ENCODE data around the gene SYNPO2.
A peak's percentile ranks its signal among the peaks of the same experiment; 100 is the strongest.
"Not testable (repeated sequence)": the region's sequence is repeated elsewhere in the genome, so short reads cannot be mapped to it uniquely, and the experiment has no call there.

SYNPO2 gene, protein sequence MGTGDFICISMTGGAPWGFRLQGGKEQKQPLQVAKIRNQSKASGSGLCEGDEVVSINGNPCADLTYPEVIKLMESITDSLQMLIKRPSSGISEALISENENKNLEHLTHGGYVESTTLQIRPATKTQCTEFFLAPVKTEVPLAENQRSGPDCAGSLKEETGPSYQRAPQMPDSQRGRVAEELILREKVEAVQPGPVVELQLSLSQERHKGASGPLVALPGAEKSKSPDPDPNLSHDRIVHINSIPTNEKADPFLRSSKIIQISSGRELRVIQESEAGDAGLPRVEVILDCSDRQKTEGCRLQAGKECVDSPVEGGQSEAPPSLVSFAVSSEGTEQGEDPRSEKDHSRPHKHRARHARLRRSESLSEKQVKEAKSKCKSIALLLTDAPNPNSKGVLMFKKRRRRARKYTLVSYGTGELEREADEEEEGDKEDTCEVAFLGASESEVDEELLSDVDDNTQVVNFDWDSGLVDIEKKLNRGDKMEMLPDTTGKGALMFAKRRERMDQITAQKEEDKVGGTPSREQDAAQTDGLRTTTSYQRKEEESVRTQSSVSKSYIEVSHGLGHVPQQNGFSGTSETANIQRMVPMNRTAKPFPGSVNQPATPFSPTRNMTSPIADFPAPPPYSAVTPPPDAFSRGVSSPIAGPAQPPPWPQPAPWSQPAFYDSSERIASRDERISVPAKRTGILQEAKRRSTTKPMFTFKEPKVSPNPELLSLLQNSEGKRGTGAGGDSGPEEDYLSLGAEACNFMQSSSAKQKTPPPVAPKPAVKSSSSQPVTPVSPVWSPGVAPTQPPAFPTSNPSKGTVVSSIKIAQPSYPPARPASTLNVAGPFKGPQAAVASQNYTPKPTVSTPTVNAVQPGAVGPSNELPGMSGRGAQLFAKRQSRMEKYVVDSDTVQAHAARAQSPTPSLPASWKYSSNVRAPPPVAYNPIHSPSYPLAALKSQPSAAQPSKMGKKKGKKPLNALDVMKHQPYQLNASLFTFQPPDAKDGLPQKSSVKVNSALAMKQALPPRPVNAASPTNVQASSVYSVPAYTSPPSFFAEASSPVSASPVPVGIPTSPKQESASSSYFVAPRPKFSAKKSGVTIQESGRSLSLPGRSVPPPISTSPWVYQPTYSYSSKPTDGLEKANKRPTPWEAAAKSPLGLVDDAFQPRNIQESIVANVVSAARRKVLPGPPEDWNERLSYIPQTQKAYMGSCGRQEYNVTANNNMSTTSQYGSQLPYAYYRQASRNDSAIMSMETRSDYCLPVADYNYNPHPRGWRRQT

DNA sequence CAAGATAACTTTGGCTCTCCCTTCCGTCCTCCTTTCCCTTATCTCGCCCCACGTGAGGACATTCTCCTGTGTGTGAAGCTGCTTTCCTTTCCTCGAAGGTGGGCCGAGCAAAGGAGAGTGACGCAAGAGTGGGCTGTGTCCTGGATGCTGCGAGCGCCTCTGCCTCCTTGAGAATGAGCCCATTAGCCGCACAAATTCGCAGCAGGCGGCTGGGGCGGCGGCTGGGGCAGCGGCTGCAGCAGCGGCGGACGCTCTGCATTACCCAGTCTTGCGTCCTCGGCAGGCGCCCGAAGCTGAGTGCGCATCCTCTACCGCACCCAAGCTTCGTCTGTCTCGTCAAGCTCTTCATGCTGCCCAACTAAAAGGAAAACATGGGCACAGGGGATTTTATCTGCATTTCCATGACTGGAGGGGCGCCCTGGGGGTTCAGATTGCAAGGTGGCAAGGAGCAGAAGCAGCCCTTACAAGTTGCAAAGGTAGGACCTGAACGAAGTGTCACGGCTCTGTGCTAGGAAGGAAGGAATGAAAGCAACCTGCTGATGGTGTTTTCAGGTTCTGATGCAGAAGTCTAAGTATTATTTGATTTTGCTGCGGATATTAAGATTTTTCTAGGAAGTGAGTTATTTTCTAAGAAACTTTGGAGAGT is at the start of gene SYNPO2:
Gene SYNPO2, plus strand, starts transcription at position 189 of the 646 bp plus-strand sequence. Its CDS starts 183 bp downstream, at position 372.
- DNase-seq (ENCODE audit: low spot score) = peak; percentile 90

DNA sequence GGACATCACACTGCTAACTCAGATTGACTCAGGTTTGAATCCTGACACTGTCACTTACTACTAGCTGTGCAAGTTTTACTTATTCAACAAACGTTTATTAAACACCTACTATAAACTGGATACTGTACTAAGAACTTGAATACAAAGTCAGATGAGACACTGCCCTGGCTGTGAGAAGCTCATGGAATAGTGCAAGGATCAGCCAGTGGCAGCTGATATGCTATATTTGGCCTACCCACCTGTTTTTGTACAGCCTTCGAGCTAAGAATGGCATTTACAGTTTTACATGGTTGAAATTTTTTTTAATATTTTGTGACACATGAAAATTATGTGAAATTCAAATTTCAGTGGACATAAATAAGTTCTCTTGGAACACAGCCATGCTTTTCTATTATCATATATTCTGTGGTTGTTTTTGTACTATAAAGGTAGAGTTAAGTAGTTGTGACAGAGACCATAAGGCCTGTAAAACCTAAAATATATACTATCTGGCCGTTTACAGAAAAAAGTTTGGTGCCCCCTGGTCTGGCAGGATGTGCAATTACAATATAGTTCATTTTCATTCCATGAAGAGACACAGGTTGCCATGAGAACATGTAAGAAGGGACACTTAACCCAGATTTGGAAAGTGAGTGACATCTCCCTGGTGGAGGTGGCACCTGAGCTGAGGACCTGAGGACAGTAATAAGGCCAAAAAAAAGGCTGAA is 49.3 kb upstream of the SYNPO2 start:
- no peak for DNase-seq (ENCODE audit: low spot score)

DNA sequence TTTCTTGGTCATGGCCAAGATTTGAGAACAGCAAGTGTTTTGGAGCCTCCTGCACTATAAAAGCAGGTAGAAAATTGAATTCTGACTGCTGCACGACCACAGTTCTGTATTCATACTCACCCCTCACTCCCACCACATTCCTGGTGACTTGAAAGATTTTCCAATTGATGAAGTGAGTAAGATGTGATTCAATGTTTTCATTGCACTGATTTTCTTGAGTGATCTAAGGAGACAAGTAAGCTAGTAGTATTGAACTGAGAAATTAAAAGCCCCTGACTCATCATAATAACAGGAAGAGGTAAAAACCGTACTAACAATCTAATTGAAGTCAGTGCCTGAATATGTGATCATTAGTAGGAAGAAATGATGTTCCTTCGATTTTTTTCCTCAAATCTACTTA is 46.6 kb upstream of the SYNPO2 start:
- no peak for DNase-seq (ENCODE audit: low spot score)

DNA sequence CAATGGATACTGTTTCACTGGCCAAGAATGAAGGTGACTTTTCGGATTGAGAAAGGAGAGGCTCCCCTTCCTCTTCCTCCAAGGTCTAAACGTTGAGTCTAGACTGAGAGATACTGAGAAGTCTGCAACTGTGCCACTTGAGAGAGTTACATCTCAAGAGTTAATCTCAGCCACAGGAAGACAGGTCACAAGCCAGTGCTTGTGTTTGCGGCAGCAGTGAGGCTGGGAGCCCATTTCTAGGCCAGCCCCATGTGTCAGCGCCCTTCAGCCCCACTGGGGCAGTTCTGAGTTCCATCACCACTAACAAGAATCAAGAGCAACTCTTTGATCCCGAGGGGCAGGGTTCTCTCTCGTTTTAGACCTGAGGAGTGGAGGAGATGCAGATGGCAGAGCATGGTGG is 45.4 kb upstream of the SYNPO2 start:
- DNase-seq (ENCODE audit: low spot score) = no peak

DNA sequence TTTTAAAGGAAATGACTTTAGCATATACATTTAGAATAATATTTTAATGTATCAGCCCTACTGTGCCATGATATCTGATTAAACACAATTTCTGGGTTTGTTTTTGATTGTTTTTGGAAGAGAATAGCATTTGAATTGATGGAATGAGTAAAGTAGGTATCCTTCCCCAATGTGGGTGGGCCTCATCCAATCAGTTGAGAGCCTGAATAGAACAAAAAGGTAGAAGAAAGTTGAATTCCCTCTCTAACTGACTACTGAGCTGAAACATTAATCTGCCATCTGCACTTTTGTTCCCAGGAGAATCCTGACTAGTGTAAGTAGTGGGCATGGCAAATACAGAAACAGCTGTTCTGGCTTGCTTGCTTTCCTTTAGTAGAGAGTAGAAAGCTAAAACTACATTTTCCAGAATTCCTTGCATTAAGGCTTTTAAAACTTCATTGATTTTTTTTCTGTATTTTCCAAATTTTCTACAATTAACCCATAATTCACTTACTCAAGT is 43.1 kb upstream of the SYNPO2 start:
- DNase-seq (ENCODE audit: low spot score) = no peak

DNA sequence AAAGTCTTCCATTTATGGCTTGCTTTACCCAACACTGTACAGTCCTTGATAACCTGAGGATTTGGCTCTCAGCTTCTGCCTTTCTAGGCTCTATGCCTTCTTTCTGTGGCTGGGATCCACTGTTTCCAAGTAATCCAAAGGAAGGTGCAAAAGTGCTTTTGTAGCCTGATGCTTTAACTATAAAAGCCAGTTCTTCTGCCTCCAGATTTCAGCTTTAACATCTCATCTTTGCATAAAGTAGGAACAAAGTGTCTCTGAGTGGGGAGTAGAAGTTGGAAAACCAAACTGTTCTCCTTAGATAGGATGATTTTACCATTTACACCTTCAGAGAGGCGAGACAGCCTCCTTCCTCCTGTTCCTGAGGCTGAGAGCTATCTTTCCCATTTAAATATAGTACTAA is 41.7 kb upstream of the SYNPO2 start:
- DNase-seq (ENCODE audit: low spot score) = no peak

DNA sequence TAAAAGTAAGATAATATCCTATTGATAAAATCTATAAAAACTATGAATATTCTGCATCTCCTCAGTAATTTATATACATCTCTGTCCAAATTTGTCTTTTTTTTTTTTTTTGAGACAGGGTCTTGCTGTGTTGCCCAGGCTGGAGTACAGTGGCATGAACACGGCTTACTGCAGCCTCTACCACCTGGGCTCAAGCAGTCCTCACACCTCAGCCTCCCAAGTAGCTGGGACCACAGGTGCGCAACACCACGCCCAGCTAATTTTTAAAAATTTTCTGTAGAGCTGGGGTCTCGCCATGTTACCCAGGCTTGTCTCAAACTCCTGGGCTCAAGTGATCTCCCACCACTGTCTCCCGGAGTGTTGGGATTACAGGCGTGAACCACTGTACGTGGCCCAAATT is 40.4 kb upstream of the SYNPO2 start:
- no peak for DNase-seq (ENCODE audit: low spot score)

DNA sequence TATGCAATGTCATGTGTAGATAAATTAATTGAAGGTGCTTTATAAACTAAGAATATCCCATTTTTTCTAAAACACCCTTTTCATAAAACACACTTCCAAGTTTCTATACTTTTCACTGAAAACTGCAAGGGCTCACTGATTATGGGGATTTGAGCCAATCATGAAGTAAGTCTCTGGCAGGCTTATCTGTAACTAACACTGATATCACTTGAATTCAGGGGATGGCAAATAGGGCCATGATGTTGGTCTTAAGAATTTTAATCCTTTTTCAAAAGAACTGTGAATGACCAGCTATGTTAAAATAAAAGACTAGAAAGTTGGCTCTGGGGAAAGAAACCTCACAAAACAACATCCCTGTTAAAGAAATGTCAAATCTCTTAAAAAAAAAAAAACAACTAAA is 39.8 kb upstream of the SYNPO2 start:
- no peak for DNase-seq (ENCODE audit: low spot score)

DNA sequence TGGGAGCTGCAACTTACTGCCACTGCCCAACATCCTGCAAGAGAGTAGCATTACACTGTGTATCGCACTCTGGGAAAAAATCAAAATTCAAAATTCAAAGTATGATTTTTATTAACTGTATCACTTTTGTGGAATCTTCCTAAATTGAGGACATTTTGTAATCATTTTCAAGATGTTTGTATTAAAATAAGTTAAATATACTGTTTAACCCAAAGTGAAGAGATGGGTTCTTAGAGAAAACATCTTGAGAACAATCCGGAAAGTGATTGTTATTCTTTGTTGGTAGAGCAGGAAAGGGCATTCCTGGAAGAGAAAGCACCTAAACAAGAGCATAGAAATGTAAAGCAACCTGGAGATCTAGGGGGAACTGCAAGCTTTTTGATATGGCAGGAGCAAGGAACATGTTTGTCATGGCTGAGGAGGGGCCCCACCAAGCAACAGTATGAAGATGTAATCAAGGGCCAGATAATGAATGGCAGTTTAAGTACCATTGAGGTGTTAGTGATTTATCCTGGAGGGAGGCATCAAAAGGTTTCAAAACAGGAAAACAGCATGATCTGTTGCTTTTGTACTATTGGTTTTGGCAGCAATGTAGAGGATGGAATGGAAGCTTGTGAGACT is 38.7 kb upstream of the SYNPO2 start:
- no peak for DNase-seq (ENCODE audit: low spot score)

DNA sequence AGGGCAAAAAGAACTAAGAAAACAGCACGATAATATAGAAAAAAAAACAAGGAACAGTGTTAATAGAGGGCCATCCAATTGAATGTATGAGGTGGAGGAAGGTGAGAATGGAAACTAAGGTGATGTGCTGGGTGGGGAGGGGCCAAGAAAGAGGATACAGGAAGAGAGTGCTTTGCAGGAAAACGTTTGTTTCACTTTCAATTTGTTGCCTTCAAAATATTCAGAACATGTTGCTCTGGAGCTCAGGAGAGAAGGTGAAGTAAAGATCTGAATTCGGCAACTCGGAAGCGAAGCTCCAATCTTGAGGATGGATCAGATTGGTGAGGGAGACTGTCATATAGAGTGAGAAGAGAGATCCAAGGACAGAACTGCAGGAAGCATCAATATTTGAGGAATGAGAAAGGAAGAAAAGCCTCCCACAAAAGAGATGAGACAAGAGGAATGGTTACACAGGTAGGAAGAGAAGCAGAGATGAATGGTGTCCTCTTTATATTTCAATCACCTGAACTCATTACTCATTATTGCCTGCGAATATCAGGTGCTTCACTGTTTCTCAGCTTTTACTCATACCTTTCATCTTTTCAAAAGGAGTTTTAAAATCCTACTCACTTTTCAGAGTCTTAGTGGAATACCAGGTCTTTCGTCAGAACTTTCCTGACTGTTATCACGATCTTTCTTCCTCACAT is 38.0 kb upstream of the SYNPO2 start:
- no peak for DNase-seq (ENCODE audit: low spot score)

DNA sequence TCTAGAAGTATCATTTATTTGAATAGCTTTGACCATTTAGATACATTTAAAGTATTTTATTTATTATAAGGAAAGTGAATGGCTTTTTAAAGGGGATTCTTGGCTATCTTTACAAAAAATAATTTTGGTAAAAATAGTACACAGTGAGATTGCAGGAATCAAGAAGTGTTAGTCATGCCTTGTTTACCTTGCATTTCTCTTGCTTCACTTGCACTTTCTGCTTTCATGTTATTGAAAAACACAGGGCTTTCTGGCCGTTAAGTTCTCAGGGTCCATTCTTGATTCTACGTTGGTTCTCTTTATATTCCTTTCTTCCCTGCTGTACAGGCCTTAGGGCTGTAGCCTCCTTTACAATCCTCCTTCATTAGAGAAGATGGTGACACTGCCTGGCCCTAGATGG is 30.9 kb upstream of the SYNPO2 start:
- DNase-seq (ENCODE audit: low spot score) = no peak

DNA sequence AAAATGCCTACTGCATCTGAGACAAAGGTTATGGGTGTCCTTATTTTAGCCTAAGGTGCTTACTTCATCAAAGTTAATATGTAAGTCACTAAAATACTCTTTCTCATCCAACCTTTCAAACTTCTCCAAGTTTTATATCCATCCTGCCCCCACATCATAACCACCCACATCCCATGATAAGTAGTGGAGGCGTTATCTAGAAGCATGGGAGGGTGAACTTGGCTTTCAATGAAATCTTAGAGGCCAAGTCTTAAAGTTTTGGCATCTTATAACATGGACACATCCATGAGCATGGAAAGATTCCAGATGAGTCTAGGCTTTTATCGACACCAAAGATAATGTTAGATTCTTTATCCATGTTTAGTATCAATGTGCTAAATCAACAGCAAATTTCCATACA is 29.9 kb upstream of the SYNPO2 start:
- no peak for DNase-seq (ENCODE audit: low spot score)

DNA sequence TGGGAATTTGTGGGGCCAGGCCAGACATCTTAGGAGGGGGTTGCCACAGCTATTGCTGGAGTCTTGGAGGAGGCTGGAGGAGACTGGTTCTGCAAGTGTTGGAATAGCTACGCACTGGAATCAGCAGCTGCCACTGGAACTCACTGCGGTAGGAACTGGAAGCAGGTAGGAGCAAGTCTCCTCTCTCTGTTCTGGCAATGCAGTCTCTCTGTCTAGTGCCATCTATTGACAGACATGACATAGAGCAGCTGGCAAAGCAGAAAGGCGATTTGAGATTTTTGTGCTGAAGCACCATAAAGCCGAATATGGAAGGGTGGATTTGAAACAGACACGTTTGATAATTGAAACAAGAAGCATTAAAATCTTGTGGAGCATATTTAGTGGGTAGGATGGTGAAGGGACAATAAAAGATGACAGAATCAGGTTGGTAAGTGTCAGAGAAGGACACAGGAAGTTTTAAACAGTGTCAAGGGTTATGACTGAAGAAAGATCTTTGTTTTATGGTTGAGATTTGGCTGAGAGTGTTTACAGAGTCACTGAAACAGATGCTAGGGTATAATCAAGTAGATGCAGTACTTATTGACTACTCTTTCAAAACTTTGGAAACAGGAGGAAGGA is 23.5 kb upstream of the SYNPO2 start:
- peak; percentile 72 for DNase-seq (ENCODE audit: low spot score)

DNA sequence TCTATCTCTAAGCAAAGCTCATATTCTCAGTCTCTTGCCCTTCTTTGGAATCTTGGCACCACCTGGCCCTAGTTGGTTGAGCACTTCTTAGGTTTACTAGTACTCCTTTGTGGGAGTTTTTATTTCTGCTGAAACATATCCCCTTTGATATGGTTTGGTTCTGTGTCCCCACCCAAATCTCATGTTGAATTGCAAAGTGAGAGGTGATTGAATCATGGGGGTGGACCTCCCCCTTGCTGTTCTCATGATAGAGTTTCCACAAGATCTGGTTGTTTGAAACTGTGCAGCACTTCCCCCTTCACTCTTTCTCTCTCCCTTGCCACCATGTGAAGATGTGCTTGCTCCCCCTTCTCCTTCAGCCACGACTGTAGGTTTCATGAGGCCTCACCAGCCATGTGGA is 22.2 kb upstream of the SYNPO2 start:
- DNase-seq (ENCODE audit: low spot score) = no peak

DNA sequence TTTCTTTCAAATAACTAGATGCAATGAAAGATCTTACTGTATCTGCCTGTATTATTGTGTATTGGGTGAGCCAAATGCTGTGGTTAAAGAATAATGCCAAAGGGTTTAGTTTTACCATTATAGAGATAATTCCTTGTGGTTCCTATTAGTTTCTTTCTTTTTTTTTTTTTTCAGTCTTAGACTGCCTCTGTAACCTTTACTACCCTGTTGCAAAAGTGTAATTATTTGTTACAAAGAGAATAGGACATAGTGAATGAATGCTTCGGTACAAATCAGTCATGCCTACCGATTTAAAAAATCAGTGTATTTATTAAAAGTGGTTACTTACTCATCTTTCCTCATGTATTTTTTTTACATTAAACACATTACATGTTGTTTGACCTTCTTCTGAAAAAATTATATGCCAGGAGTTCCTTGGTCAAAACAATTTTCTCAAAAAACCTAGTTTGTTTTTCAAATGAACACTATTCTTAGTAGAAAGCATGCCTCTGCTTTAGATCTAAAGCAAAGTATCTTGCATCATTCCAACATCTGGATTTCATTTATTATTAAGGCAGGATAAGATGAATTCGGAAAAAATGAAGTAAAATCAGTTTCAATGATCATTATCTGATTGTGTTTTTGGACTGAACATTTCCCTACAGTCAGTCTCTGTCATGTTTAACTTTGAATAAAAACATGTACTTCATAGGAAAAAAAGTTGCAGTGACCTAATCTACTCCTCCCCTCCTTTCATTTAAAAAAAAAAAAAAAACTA is 21.2 kb upstream of the SYNPO2 start:
- DNase-seq (ENCODE audit: low spot score) = no peak

DNA sequence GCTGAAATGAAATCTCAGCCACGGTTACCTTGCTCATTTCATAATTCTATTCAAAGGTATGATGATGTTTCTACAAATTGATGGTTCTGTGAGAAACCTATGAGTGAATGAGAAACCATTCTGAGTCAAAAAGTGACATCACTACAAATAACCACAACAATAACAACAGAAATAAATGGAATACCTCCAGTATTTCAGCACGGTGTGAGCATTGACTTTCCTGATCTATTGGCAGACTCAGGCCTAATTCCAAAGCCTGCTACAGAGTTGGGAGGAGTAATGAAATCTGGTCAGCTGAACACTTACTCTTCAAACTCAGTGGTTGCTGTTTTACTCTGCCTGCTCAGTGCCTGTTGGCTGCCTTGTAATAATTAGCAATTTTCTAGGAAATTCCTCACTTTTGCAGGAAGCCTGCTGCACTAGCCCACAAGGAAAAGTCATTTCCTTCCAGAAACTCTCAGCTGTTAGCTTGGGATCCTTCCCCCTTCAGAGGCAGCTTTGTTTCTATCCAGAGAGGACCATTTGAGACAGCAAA is 18.8 kb upstream of the SYNPO2 start:
- DNase-seq (ENCODE audit: low spot score) = peak; percentile 61

DNA sequence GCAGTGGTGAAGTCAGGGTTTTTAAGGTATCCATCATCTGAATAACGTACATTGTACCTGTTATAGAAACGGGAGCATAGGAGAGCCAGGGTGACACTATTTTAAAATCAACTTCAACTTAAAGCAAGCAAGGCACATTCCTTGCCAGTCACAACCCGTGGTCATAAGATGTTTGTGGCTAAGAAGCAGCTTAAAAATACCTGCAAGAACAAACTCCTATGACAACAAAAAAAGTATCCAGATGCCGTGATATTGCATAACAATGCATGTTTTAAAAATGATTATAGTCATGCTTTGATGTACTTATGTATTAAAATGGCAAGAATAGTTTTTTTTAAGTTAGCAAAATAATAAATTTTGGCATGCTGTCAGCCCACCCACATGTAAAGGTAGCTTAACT is 16.5 kb upstream of the SYNPO2 start:
- DNase-seq (ENCODE audit: low spot score) = no peak

DNA sequence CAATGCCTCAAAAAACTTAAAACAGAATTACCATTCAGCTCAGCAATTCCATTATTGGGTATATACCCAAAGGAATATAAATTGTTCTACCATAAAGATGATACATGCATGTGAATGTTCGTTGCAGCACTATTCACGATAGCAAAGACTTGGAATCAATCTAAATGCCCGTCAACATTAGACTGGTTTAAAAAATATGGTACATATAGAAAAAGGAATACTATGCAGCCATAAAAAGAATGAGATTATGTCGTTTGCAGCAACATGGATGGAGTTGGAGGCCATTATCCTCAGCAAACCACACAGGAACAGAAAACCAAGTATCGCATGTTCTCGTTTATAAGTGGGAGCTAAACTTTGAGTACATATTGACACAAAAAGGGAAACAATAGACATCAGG is 10.9 kb upstream of the SYNPO2 start:
- no peak for DNase-seq (ENCODE audit: low spot score)

DNA sequence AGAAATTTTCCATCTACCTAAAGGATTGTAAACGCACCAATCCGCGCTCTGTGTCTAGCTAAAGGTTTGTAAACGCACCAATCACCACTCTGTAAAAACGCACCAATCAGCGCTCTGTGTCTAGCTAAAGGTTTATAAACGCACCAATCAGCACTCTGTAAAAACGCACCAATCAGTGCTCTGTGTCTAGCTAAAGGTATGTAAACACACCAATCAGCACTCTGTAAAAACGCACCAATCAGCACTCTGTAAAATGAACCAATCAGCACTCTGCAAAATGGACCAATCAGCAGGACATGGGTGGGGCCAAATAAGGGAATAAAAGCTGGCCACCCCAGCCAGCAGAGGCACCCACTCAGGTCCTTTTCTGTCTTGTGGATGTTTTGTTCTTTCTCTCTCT is 10.1 kb upstream of the SYNPO2 start:
- not testable (repeated sequence) for DNase-seq (ENCODE audit: low spot score)

All from AG20443 (cell line).